GM12878 (cell line): ENCODE results near the gene GPRIN1. TPM values are rescaled to one million over a fixed set of nuclear protein-coding genes. Genes with fewer than 3 reads are reported as not detected.

Source experiments
- ATAC-seq: fragments of 200-7000 bp; cut with Tn5 transposase; 3 replicates; pipeline ENCODE4 v1.9.1; 2020; ENCODE audit warnings: mild to moderate bottlenecking, moderate library complexity
- BruUV-seq: library from RNA; stranded (reverse); fragments of 400-500 nt; replicated peaks from 2 replicates; lab custom pipeline; 2021; lab: Mats Ljungman, UMichigan
- CTCF ChIA-PET: fragments of 300-600 bp; sonication (Branson Sonifier 250); formaldehyde crosslinking; extraction: SDS; loops from one replicate; lab custom pipeline; 2021; ENCODE audit warnings: inconsistent platforms; lab: Yijun Ruan, JAX
- POLR2A ChIA-PET: fragments of 350-600 bp; formaldehyde crosslinking; extraction: SDS; loops from one replicate; lab custom pipeline; 2021; ENCODE audit warnings: inconsistent platforms; lab: Charles Lee
- RAD21 ChIA-PET: fragments of 300-600 bp; sonication (Branson Sonifier 250); formaldehyde crosslinking; loops from one replicate; lab custom pipeline; 2023; ENCODE audit warnings: antibody characterized with exemption; ENCODE audit not compliant: unreplicated experiment; lab: Charles Lee
- SMC1A ChIA-PET: fragments of 300-600 bp; sonication (Branson Sonifier 250); formaldehyde crosslinking; loops from one replicate; lab custom pipeline; 2023; ENCODE audit not compliant: unreplicated experiment, uncharacterized antibody; lab: Charles Lee
- DNase-seq: peaks from one replicate; pipeline ENCODE4 v3.0.0-alpha.2; 2011; ENCODE audit warnings: low read depth, low spot score
- FAIRE-seq: peaks from 3 replicates; lab custom pipeline; 2011; peaks lifted over from hg19 to GRCh38; lab: Jason Lieb, UNC
- H2AFZ ChIP-seq: 2 replicates; pipeline ENCODE4 v1.6.0; 2011; ENCODE audit warnings: low read depth, low read length, control low read depth; ENCODE audit not compliant: control insufficient read depth
- H3K27ac ChIP-seq: 2 replicates; pipeline ENCODE4 v1.5.1; 2011; ENCODE audit warnings: control low read depth; ENCODE audit not compliant: control insufficient read depth, insufficient read depth
- H3K27me3 ChIP-seq, 2 experiments: replicated peaks in 1 of 2; 2 replicates each; pipeline versions ENCODE4 v1.6.0 to v1.6.1; 2011; ENCODE audit warnings: low read length in 1 of 2; ENCODE audit not compliant: control insufficient read depth in 2 of 2, insufficient read depth in 2 of 2
- H3K36me3 ChIP-seq, 2 experiments: 2 replicates each; pipeline ENCODE4 v1.5.1; 2011; ENCODE audit warnings: low read length in 1 of 2; ENCODE audit not compliant: control insufficient read depth in 2 of 2, insufficient read depth in 2 of 2
- H3K4me1 ChIP-seq: 2 replicates; pipeline ENCODE4 v1.6.1; 2011; ENCODE audit warnings: mild to moderate bottlenecking, low read length, moderate library complexity, mixed read lengths; ENCODE audit not compliant: control insufficient read depth, insufficient read depth
- H3K4me2 ChIP-seq: 2 replicates; pipeline ENCODE4 v1.6.0; 2011; ENCODE audit warnings: control low read depth; ENCODE audit not compliant: control insufficient read depth, insufficient read depth
- H3K4me3 ChIP-seq: fragments of 200-600 bp; sonication (generic); 2 replicates; pipeline ENCODE4 v1.5.1; 2016
- H3K79me2 ChIP-seq: 2 replicates; pipeline ENCODE4 v1.6.0; 2011; ENCODE audit warnings: low read length; ENCODE audit not compliant: control insufficient read depth, insufficient read depth
- H3K9ac ChIP-seq: 2 replicates; pipeline ENCODE4 v1.8.0; 2011; ENCODE audit warnings: low read length, control low read depth, mixed read lengths; ENCODE audit not compliant: control insufficient read depth, insufficient read depth
- H3K9me3 ChIP-seq: replicated peaks from 3 replicates; pipeline ENCODE4 v1.5.1; 2011; ENCODE audit warnings: mild to moderate bottlenecking, low read length; ENCODE audit not compliant: control insufficient read depth, insufficient read depth
- H4K20me1 ChIP-seq: 2 replicates; pipeline ENCODE4 v1.6.0; 2011; ENCODE audit not compliant: control insufficient read depth, insufficient read depth
- ATF3 ChIP-seq: IDR thresholded peaks from 2 replicates; pipeline ENCODE4 v1.6.1; 2011; ENCODE audit warnings: low read depth, mild to moderate bottlenecking, low read length, moderate library complexity, borderline replicate concordance; ENCODE audit errors: extremely low read depth
- CBX5 ChIP-seq: sonication (generic); IDR thresholded peaks from 2 replicates; pipeline ENCODE4 v1.6.1; 2016; ENCODE audit warnings: low read depth, moderate library complexity, mild to moderate bottlenecking, inconsistent platforms
- E4F1 ChIP-seq: fragments of 450-650 bp; IDR thresholded peaks from 2 replicates; pipeline ENCODE4 v1.6.1; 2018; ENCODE audit warnings: borderline replicate concordance, mild to moderate bottlenecking; ENCODE audit not compliant: partially characterized antibody
- MYC ChIP-seq: IDR thresholded peaks from 2 replicates; pipeline ENCODE4 v1.6.1; 2011; ENCODE audit warnings: mild to moderate bottlenecking, low read length, moderate library complexity, inconsistent platforms; ENCODE audit not compliant: insufficient read depth, insufficient replicate concordance, insufficient read length, severe bottlenecking
- PAX5 ChIP-seq: IDR thresholded peaks from 2 replicates; pipeline ENCODE4 v1.6.1; 2011; ENCODE audit warnings: low read depth, low read length, borderline replicate concordance
- SREBF2 ChIP-seq: IDR thresholded peaks from 2 replicates; pipeline ENCODE4 v1.6.1; 2012; ENCODE audit warnings: mild to moderate bottlenecking, low read length
- SUZ12 ChIP-seq: fragments of 200-600 bp; sonication (generic); IDR thresholded peaks from one replicate; pipeline ENCODE4 v1.6.1; 2018; ENCODE audit warnings: antibody characterized with exemption, mild to moderate bottlenecking; ENCODE audit not compliant: unreplicated experiment
- ZNF207 ChIP-seq: fragments of 450-650 bp; IDR thresholded peaks from 2 replicates; pipeline ENCODE4 v1.6.1; 2014; ENCODE audit warnings: antibody characterized with exemption, mild to moderate bottlenecking, borderline replicate concordance
- WGBS: methylation state at CpG from one replicate; pipeline ENCODE4 v1.1.6; 2016; ENCODE audit warnings: low lambda C conversion rate; ENCODE audit not compliant: insufficient replicate concordance, insufficient coverage; ENCODE audit errors: missing lambda C conversion rate; 5-methylcytosine and 5-hydroxymethylcytosine counted together
- in situ Hi-C: fragments of 300-500 bp; cut with MboI; formaldehyde crosslinking; loops from 9 replicates; pipeline ENCODE4 v1.14.3; 2018; ENCODE audit warnings: mixed read lengths
- intact Hi-C: fragments of 100-400 bp; cut with micrococcal nuclease; formaldehyde crosslinking; loops from one replicate; pipeline ENCODE4 v1.14.2; 2022; ENCODE audit not compliant: unreplicated experiment
- polyA plus RNA-seq, 11 experiments: library from polyadenylated mRNA; depleted of rRNA in 4 of 11; unstranded in 6 of 11; stranded (reverse) in 5 of 11; fragments of >200 nt; fragmentation: Nextera tagmentation in 4 of 11; fragmentation: Illumina TruSeq in 1 of 11; extraction: Ambion mirVana in 4 of 11; extraction: Trizol in 1 of 11; gene quantifications; 1 replicate in 1 of 11; 2 replicates in 10 of 11; pipeline versions ENCODE4 v1.2.1 to v1.2.3, GENCODE V29; 2011 to 2016; ENCODE audit warnings: inconsistent platforms in 2 of 11, missing spikeins in 2 of 11, low read depth in 1 of 11
- total RNA-seq, 4 experiments: library from RNA; depleted of rRNA in 3 of 4; stranded (reverse); fragments of >200 nt in 3 of 4; fragmentation: Illumina TruSeq in 1 of 4; extraction: Trizol in 1 of 4; gene quantifications; 2 replicates each; pipeline versions ENCODE4 v1.2.1 to v1.2.3, GENCODE V29; 2013 to 2021

The GPRIN1 gene
- total and polyA plus RNA-seq, 10 of the 15 experiments (the other 5 are each of a cell fraction or from before 2014, with no cell fraction given) = 0.52 to 16.3 (median 4.5) TPM

GRCh38 chr5:176595386-176595943, 14.5 kb downstream of the GPRIN1 start (continued):
- TF ChIP-seq ATF3 (no peak), ZNF207 (no peak), SUZ12 (no peak), MYC (no peak), PAX5 (no peak), E4F1 (no peak), SREBF2 (no peak)
- TF ChIP-seq, all 136 proteins: peak for 0

- POLR2A ChIA-PET = no interaction called here
- no peak overlapping the region for H3K4me3 ChIP-seq
- no peaks in the 10 kb centered on the region for H3K36me3 ChIP-seq
- SMC1A ChIA-PET = no interaction called here
- no peak overlapping the region for H2AFZ ChIP-seq
- intact Hi-C loops (no loop called here), in situ Hi-C loops (loop anchor here (25.0 kb wide), 1 partner anchor 857 kb away; no protein-coding TSS in a partner anchor)
- ATAC-seq = no peak
- no peak overlapping the region for H3K27ac ChIP-seq
- FAIRE-seq = no peak
- H3K9ac ChIP-seq = no peak overlapping the region
- RAD21 ChIA-PET = no interaction called here
- no peak for TF ChIP-seq CBX5
- CTCF ChIA-PET = no interaction called here
- no peaks in the 10 kb centered on the region for H3K27me3 ChIP-seq
- H3K4me2 ChIP-seq = no peak overlapping the region
- no peaks in the 10 kb centered on the region for H3K4me1 ChIP-seq
- H3K9me3 ChIP-seq = no peaks in the 10 kb centered on the region; the same call in 2 of the 3 replicates
- BruUV-seq = no TSS peak
- DNase-seq = no peak
- 79% methylated on average over 4 of the region's 8 CpGs for WGBS
- H4K20me1 ChIP-seq = no peaks in the 10 kb centered on the region
- no peaks in the 10 kb centered on the region for H3K79me2 ChIP-seq
Measured at GRCh38 chr5:176594554-176594953, 15.4 kb downstream of the GPRIN1 start.
